Gastroesophageal sphincter (tissue), 4 donors: ENCODE results near the gene PLGRKT. TPM values are rescaled to one million over a fixed set of nuclear protein-coding genes. Genes with fewer than 3 reads are reported as not detected.

ENCODE experiments used
- ATAC-seq: fragments of 150-250 bp; one replicate; pipeline ENCODE4 v1.9.1; 2016; ENCODE audit warnings: mild to moderate bottlenecking, moderate library complexity
- H3K27ac ChIP-seq, 4 donors: fragments of 200-600 bp; sonication (generic) in 3 of 4; 1 replicate in 3 of 4; 2 replicates in 1 of 4; pipeline ENCODE4 v1.5.1; 2016 to 2019
- H3K27me3 ChIP-seq: fragments of 200-600 bp; sonication (generic); one replicate; pipeline ENCODE4 v1.5.1; 2019
- H3K36me3 ChIP-seq, 2 donors: fragments of 200-600 bp; sonication (generic); one replicate each; pipeline ENCODE4 v1.5.1; 2019; ENCODE audit warnings: control low read depth in 1 of 2
- H3K4me1 ChIP-seq, 3 donors: fragments of 200-600 bp; sonication (generic); 1 replicate in 2 of 3; 2 replicates in 1 of 3; pipeline ENCODE4 v1.5.1; 2016 to 2019; ENCODE audit warnings: control low read depth in 2 of 3
- H3K4me3 ChIP-seq, 2 donors: fragments of 200-600 bp; sonication (generic); one replicate each; pipeline ENCODE4 v1.5.1; 2019; ENCODE audit warnings: mild to moderate bottlenecking in 1 of 2, moderate library complexity in 1 of 2
- H3K9me3 ChIP-seq, 3 donors: fragments of 200-600 bp; sonication (generic); one replicate each; pipeline ENCODE4 v1.5.1; 2017 to 2019; ENCODE audit warnings: control low read depth in 2 of 3
- EP300 ChIP-seq: sonication (generic); formaldehyde crosslinking; IDR thresholded peaks from one replicate; pipeline ENCODE4 v1.6.1; 2017; ENCODE audit warnings: antibody characterized with exemption, mild to moderate bottlenecking
- POLR2A ChIP-seq, 2 donors: fragments of 450-650 bp; IDR thresholded peaks; one replicate each; pipeline ENCODE4 v1.6.1; 2017; ENCODE audit warnings: antibody characterized with exemption in 2 of 2, mild to moderate bottlenecking in 2 of 2, moderate library complexity in 1 of 2
- POLR2AphosphoS5 ChIP-seq: sonication (generic); formaldehyde crosslinking; IDR thresholded peaks from one replicate; pipeline ENCODE4 v1.6.1; 2017; ENCODE audit warnings: antibody characterized with exemption
- WGBS, 2 donors: methylation state at CpG; one replicate each; pipeline ENCODE4 v1.1.5; 2018; ENCODE audit warnings: low coverage in 1 of 2; 5-methylcytosine and 5-hydroxymethylcytosine counted together
- total RNA-seq, 4 donors: library from RNA; depleted of rRNA; stranded (reverse); fragments of >200 nt; gene quantifications; one replicate each; pipeline ENCODE4 v1.1.0, GENCODE V29; 2016
- TF ChIP-seq, protein P1 (sequence below), 4 experiments: fragments of 200-600 bp in 2 of 4; fragments of 450-650 bp in 2 of 4; sonication (generic) in 1 of 4; IDR thresholded peaks; one replicate each; pipeline ENCODE4 v1.5.1; 2017 to 2019; ENCODE audit warnings: antibody characterized with exemption in 4 of 4, mild to moderate bottlenecking in 2 of 4, moderate library complexity in 2 of 4

The PLGRKT gene, protein sequence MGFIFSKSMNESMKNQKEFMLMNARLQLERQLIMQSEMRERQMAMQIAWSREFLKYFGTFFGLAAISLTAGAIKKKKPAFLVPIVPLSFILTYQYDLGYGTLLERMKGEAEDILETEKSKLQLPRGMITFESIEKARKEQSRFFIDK
- total RNA-seq = 10 to 100 TPM in 3 of 4 donors, 1 to 10 TPM in 1; 8.8 to 22.6 (median 13.3) TPM

DNA sequence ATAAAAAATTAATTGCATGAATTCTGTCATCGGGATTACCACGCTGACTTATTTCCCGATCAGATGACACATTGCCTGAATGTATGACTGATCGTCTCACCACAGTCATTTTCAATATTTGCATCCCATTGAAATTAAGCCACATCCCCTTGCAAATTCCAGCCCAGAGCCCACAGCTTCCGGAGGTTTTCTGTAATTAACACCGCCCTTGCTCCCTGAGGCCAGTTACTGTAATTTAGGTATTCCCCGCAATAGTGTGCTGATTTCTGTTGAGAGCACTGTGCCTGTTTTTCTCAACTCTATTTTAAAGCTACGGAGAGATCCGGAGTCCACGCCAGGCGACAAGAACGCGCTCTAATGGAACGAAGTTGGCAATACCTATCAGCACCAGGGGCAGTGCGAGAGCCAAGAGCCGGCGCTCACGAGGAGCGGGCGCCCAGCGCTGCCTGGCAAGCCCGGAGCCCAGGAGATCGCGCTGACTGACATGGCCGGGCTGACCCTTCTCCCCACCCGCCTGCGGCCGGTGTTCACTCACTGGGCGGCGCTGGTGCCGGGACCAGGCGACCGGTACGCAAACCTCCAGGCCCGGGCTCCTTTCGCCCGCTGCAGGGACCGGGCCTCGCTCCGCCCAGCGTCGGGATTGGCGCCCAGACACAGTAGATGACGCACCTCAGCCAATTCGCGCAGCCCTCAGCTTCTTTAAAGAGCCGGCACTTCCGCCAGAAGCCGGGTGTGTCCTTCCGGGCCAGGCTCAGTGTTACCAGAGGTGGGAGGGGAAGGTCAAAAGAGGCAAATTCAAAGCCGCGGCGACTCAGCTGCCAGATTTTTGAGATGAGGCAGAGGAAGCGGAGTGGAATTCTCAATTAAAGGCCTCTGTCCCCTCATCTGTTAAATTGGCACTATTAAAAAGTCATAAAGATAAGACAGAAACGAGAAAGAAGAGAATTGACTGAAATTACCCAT, at the start of gene PLGRKT:
TSS of gene PLGRKT (minus strand) at position 672 of the 963 bp plus-strand sequence. CDS start 5,948 bp downstream, outside the sequence.
- peak; percentile 99 for ATAC-seq
- Histone ChIP-seq H3K36me3 (peaks cover 0 to 33% of the 10 kb centered on the region in 2 donors), H3K27me3 (no peaks in the 10 kb centered on the region), H3K9me3 (no peaks in the 10 kb centered on the region), H3K27ac (peak within 1 kb of the TSS; percentile 89 to 95 (median 92)), H3K4me1 (peaks cover 0 to 24% (median 15%) of the 10 kb centered on the region in 3 donors), H3K4me3 (peak within 1 kb of the TSS; percentile 70 to 72)
- TF ChIP-seq, protein P1, sequence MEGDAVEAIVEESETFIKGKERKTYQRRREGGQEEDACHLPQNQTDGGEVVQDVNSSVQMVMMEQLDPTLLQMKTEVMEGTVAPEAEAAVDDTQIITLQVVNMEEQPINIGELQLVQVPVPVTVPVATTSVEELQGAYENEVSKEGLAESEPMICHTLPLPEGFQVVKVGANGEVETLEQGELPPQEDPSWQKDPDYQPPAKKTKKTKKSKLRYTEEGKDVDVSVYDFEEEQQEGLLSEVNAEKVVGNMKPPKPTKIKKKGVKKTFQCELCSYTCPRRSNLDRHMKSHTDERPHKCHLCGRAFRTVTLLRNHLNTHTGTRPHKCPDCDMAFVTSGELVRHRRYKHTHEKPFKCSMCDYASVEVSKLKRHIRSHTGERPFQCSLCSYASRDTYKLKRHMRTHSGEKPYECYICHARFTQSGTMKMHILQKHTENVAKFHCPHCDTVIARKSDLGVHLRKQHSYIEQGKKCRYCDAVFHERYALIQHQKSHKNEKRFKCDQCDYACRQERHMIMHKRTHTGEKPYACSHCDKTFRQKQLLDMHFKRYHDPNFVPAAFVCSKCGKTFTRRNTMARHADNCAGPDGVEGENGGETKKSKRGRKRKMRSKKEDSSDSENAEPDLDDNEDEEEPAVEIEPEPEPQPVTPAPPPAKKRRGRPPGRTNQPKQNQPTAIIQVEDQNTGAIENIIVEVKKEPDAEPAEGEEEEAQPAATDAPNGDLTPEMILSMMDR (IDR thresholded peaks at IDR 0.05) = peak in 3 of 4 experiments; percentile 28 to 43 (median 33)
- TF ChIP-seq EP300 = no peak
- peak; percentile 85 to 87 for TF ChIP-seq POLR2A (IDR thresholded peaks at IDR 0.05)
- peak; percentile 87 for TF ChIP-seq POLR2AphosphoS5
- 0% methylated on average over 7 to 11 of the region's 55 CpGs for WGBS, 2 donors

DNA sequence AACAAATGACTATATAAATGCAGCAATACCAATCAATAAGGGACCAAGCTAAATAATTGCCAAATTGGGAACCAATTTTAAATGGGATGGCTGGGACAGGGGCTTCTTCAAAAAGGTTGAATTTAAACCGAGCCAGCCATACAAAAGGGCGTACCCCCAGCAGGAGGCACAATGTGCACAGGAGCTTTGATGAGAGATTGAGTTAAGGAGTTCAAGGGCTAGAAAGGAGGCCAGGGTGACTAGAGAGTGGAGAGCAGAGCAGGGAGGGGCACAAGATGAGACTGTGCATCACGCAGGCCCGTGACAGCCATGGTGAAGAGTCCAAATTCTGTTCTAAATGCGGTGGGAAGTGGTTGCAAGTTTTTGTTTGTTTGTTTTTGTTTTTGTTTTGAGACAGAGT, 49.3 kb upstream of the PLGRKT start:
- H3K4me3 ChIP-seq = no peak overlapping the region
- no peaks in the 10 kb centered on the region for H3K36me3 ChIP-seq
- H3K27me3 ChIP-seq = no peaks in the 10 kb centered on the region
- no peak overlapping the region for H3K27ac ChIP-seq
- no peak for TF ChIP-seq POLR2AphosphoS5
- TF ChIP-seq, protein P1 (IDR thresholded peaks at IDR 0.05) = no peak
- TF ChIP-seq POLR2A (IDR thresholded peaks at IDR 0.05) = no peak
- TF ChIP-seq EP300 = no peak
- H3K4me1 ChIP-seq = no peaks in the 10 kb centered on the region
- no peaks in the 10 kb centered on the region for H3K9me3 ChIP-seq
- 86 to 95% methylated on average over 3 to 5 of the region's 5 CpGs for WGBS, 2 donors
- no peak for ATAC-seq

DNA sequence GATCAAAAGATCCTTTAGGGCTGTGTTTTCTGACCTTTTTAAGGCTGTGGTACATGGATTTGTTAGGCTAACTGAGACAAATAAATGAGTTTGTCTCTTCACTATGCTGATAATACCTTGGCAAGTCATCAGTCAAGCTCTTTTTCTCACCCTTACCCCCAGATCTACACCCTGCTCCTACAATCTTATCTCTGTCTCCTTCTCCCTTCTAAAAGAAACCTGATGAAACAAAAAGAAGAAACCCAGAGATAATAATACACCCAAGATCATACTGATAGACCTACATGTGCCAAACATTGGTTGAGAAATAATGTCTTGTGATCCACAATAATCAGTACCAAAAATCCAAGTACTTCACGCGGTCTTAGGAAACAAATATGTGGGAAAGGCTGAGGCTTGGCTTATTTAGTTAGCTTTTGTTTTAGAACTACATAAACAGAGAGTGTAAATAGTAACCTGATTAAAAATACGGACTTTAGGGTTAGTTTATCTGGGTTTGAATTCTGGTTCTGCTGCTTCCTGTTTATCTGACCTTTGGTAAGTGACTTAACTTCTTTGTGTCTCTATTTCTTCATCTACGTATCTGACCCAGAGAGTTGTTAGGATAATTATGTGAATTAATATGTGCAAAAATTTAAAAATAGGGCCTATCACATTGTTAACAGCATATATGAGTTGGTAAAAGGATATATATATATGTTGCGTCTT, 47.8 kb upstream of the PLGRKT start:
- ATAC-seq = no peak
- WGBS, 2 donors = 76 to 84% methylated on average over 5 of the region's 5 CpGs
- TF ChIP-seq POLR2AphosphoS5 = no peak
- TF ChIP-seq EP300 = no peak
- TF ChIP-seq, protein P1 (IDR thresholded peaks at IDR 0.05) = no peak
- no peak for TF ChIP-seq POLR2A (IDR thresholded peaks at IDR 0.05)

DNA sequence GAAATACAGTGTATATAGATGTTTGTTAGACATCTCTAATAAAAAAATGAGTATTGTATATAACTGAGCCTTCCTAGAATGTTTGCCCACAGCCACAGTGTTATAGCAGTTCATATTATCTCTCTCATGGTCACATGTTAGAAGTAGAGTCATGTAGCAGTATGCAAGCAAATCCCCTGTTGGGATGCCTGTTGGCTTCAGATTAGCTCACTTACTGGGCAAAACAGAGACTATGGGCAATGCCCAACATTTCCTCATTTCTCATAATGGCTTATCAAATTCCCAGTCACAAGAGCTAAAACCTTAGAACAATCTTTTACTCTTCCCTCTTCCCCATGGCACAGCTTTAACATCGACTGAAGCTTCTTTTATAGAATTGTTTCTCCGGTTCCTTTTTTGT, 45.6 kb upstream of the PLGRKT start:
- no peaks in the 10 kb centered on the region for H3K36me3 ChIP-seq
- no peak overlapping the region for H3K4me3 ChIP-seq
- no peak overlapping the region for H3K27ac ChIP-seq
- TF ChIP-seq, protein P1 (IDR thresholded peaks at IDR 0.05) = no peak
- H3K9me3 ChIP-seq = no peaks in the 10 kb centered on the region
- no peaks in the 10 kb centered on the region for H3K27me3 ChIP-seq
- ATAC-seq = no peak
- H3K4me1 ChIP-seq = no peaks in the 10 kb centered on the region
- 100% methylated on average over 2 of the region's 2 CpGs; no CpG with 5 or more reads in 1 of the 2 donors for WGBS, 2 donors

More for the DNA sequence above, 47.8 kb upstream of the PLGRKT start:
- Histone ChIP-seq H3K4me1 (no peaks in the 10 kb centered on the region), H3K4me3 (no peak overlapping the region), H3K27ac (no peak overlapping the region), H3K36me3 (no peaks in the 10 kb centered on the region), H3K9me3 (no peaks in the 10 kb centered on the region), H3K27me3 (no peaks in the 10 kb centered on the region)
